HG02571 (cell line): ENCODE measurements around the gene CCDC122.

Experiments used
- ATAC-seq: cut with Tn5 transposase; IDR thresholded peaks from one replicate; pipeline ENCODE4 v1.9.1; 2021; ENCODE audit warnings: mild to moderate bottlenecking, moderate library complexity; ENCODE audit not compliant: unreplicated experiment

The CCDC122 gene

GRCh38 chr13:43878892-43879754, at the start of gene CCDC122:
CCDC122 (minus strand) TSS chr13:43879740; CDS start chr13:43869376, 10,364 bp downstream.
- ATAC-seq = peak; percentile 85

GRCh38 chr13:43924549-43925245, 45.2 kb upstream of the CCDC122 start:
- ATAC-seq = no peak

GRCh38 chr13:43920965-43921674, 41.6 kb upstream of the CCDC122 start:
- ATAC-seq = no peak

- no peak for ATAC-seq
Measured at GRCh38 chr13:43918636-43919035, 39.1 kb upstream of the CCDC122 start.

GRCh38 chr13:43916828-43917227, 37.3 kb upstream of the CCDC122 start:
- ATAC-seq = no peak

- ATAC-seq = no peak
Measured at GRCh38 chr13:43915451-43915850, 35.9 kb upstream of the CCDC122 start.

- no peak for ATAC-seq
Measured at GRCh38 chr13:43911871-43912270, 32.3 kb upstream of the CCDC122 start.

GRCh38 chr13:43911278-43911677, 31.7 kb upstream of the CCDC122 start:
- ATAC-seq = no peak

- no peak for ATAC-seq
Measured at GRCh38 chr13:43910856-43911255, 31.3 kb upstream of the CCDC122 start.

GRCh38 chr13:43908156-43909126, 28.9 kb upstream of the CCDC122 start:
- no peak for ATAC-seq

- ATAC-seq = no peak
Measured at GRCh38 chr13:43905435-43906031, 26.0 kb upstream of the CCDC122 start.

GRCh38 chr13:43895940-43896339, 16.4 kb upstream of the CCDC122 start:
- ATAC-seq = no peak

GRCh38 chr13:43894438-43894837, 14.9 kb upstream of the CCDC122 start:
- ATAC-seq = no peak

GRCh38 chr13:43884222-43884621, 4.7 kb upstream of the CCDC122 start:
- ATAC-seq = no peak

GRCh38 chr13:43883631-43884030, 4.1 kb upstream of the CCDC122 start:
- ATAC-seq = no peak

- ATAC-seq = no peak
Measured at GRCh38 chr13:43881580-43881979, 2.0 kb upstream of the CCDC122 start.

GRCh38 chr13:43880926-43881325, 1.4 kb upstream of the CCDC122 start:
- no peak for ATAC-seq

- ATAC-seq = no peak
Measured at GRCh38 chr13:43880214-43880855, 795 bp upstream of the CCDC122 start.

GRCh38 chr13:43879755-43880181, 228 bp upstream of the CCDC122 start, which contains the start of gene LACC1:
LACC1 (plus strand) TSS chr13:43879904; CDS start chr13:43880986, 1,082 bp downstream.
- peak; percentile 29 for ATAC-seq
